ENCODE data around the gene OTUB2. TPM values are rescaled to one million over a fixed set of nuclear protein-coding genes. Genes with fewer than 3 reads are reported as not detected.

The OTUB2 gene
- under 1 TPM in 3 of 4 donors, not detected in 1; 0.42 to 0.63 (median 0.52) TPM for total RNA-seq

GRCh38 chr14:94026173-94026888 is at the start of gene OTUB2:
TSS of gene OTUB2 (plus strand) at chr14:94026340. CDS start at chr14:94026538, 198 bp downstream.
- 0% methylated on average over 9 of the region's 74 CpGs for WGBS
- Histone ChIP-seq H3K36me3 (no peaks in the 10 kb centered on the region), H3K4me3 (peak within 1 kb of the TSS; percentile 61 to 80 (median 74)), H3K27me3 (no peaks in the 10 kb centered on the region), H3K9me3 (no peaks in the 10 kb centered on the region), H3K4me1 (peaks cover 4 to 18% (median 14%) of the 10 kb centered on the region in 4 donors), H3K27ac (replicated peaks in 1 of 4) (peak within 1 kb of the TSS in 1 of 4 donors; percentile 49)
- TF ChIP-seq EP300 (IDR thresholded peaks at IDR 0.05) (no peak), POLR2AphosphoS5 (IDR thresholded peaks at IDR 0.05) (peak in 1 of 2 donors; percentile 81), CTCF (IDR thresholded peaks at IDR 0.05) (no peak)
- DNase-seq (ENCODE audit: extremely low spot score), result peak; percentile 100
- intact Hi-C loops (cut with DNase I), result loop anchor here (10.0 kb wide), 1 partner anchor 372 kb away; no protein-coding TSS in a partner anchor

DNA sequence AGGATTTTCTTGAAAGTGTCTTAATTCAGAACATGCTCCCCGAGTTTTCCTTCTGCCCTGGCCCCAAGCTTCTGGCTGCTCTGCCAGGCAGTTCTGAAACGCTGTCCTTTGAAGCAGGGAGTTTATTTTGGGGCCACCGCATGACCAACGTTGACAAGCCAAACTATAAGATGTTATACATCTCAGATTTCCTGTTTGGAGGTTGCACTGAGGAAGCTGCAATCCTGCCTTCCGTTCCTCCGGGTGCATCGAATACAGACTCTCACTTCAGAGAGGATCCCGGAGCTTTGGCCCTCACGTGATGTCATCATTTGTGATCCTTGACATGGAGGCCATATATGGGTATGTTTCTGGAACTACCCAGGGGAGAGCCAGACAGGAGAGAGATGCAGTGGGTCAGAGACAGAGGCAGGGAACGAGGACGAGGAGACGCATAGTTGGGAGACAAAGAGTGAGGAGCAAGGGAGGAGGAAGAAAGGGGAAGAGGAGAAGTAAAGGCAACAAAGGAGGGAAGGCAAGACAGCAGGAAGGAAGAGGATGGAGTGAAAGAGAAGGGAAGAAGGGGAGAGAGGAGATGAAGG is 49.6 kb upstream of the OTUB2 start, which contains the start of gene ASB2:
ASB2 (minus strand) TSS at position 94 of the 581 bp plus-strand sequence. CDS start 12,031 bp downstream, outside the sequence.
- TF ChIP-seq POLR2AphosphoS5 (IDR thresholded peaks at IDR 0.05) (peak; percentile 93 to 99), EP300 (IDR thresholded peaks at IDR 0.05) (no peak), CTCF (IDR thresholded peaks at IDR 0.05) (no peak), POLR2A (IDR thresholded peaks at IDR 0.05; ENCODE audit: low read depth) (peak; percentile 68)
- H3K27me3 ChIP-seq, result no peaks in the 10 kb centered on the region
- intact Hi-C loops (cut with DNase I), result no loop called here
- no peak for DNase-seq (ENCODE audit: extremely low spot score)
- H3K4me3 ChIP-seq, result peak within 1 kb of the TSS; percentile 44 to 66 (median 64)
- peak within 1 kb of the TSS; percentile 89 to 95 (median 93) for H3K27ac ChIP-seq (replicated peaks in 1 of 4)
- H3K4me1 ChIP-seq, result peaks cover 34 to 76% (median 72%) of the 10 kb centered on the region in 4 donors
- H3K9me3 ChIP-seq, result no peaks in the 10 kb centered on the region
- H3K36me3 ChIP-seq, result no peaks in the 10 kb centered on the region
- 19% methylated on average over 12 of the region's 12 CpGs for WGBS

- DNase-seq (ENCODE audit: extremely low spot score), result no peak
- H3K9me3 ChIP-seq, result no peaks in the 10 kb centered on the region
- H3K27me3 ChIP-seq, result no peaks in the 10 kb centered on the region
- 81% methylated on average over 5 of the region's 5 CpGs for WGBS
- no peak for TF ChIP-seq CTCF (IDR thresholded peaks at IDR 0.05)
- peak overlapping the region; percentile 44 to 66 (median 64) for H3K4me3 ChIP-seq
- no peaks in the 10 kb centered on the region for H3K36me3 ChIP-seq
- intact Hi-C loops (cut with DNase I), result no loop called here
- peak overlapping the region; percentile 89 to 95 (median 93) for H3K27ac ChIP-seq (replicated peaks in 1 of 4)
- peaks cover 37 to 77% (median 73%) of the 10 kb centered on the region in 4 donors for H3K4me1 ChIP-seq
These were observed 49.0 kb upstream of the OTUB2 start for GRCh38 chr14:93977171-93977570.

DNA sequence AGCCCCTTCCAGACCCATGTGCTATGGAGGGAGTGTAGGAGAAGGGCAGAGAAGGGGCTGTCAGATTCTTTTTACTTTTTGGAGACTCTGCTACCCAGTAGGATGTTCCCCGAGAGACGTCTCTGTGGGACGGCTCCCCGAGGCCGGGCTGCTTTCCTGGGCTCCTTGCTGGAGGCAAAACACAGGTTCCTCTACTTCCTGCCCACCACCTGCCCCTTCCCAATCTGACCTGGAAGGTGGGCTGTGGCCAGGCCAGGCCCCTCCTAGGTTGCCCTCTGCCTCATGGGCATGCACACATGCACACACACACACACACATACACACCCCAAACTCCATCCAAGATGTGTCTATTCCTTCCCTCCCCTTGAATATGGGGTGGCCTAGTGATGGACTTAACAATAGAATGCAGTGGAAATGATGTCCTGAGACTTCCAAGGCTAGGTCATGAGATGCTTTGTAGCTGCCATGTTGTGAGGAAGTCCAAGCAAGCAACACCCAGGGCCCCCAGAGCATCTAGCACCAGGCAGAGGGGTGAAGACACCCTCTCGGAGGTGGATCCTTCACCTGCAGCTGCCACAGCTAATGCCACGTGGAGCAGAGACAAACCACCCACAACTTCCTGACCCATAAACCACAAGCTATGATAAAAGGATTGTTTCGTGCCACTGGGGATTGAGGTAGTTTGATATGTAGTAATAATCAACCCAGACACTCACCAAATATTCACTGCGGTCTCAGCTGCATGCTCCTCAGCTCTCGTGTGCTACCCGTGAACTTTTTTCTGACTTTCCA is 48.2 kb upstream of the OTUB2 start:
- Histone ChIP-seq H3K4me3 (no peak overlapping the region), H3K27ac (replicated peaks in 1 of 4) (peak overlapping the region; percentile 89 to 95 (median 93)), H3K27me3 (no peaks in the 10 kb centered on the region), H3K9me3 (no peaks in the 10 kb centered on the region), H3K4me1 (peaks cover 40 to 77% (median 72%) of the 10 kb centered on the region in 4 donors), H3K36me3 (no peaks in the 10 kb centered on the region)
- TF ChIP-seq EP300 (IDR thresholded peaks at IDR 0.05) (no peak), CTCF (IDR thresholded peaks at IDR 0.05) (no peak), POLR2AphosphoS5 (IDR thresholded peaks at IDR 0.05) (no peak), POLR2A (IDR thresholded peaks at IDR 0.05; ENCODE audit: low read depth) (no peak)
- intact Hi-C loops (cut with DNase I), result no loop called here
- no peak for DNase-seq (ENCODE audit: extremely low spot score)
- 80% methylated on average over 11 of the region's 11 CpGs for WGBS
